OCI-M1 (cell line): Measurements from ENCODE around the gene SSTR5.

Experiments
- DNase-seq: peaks from one replicate; lab custom pipeline; 2025; lab: John Stamatoyannopoulos, UW

SSTR5 gene

DNA sequence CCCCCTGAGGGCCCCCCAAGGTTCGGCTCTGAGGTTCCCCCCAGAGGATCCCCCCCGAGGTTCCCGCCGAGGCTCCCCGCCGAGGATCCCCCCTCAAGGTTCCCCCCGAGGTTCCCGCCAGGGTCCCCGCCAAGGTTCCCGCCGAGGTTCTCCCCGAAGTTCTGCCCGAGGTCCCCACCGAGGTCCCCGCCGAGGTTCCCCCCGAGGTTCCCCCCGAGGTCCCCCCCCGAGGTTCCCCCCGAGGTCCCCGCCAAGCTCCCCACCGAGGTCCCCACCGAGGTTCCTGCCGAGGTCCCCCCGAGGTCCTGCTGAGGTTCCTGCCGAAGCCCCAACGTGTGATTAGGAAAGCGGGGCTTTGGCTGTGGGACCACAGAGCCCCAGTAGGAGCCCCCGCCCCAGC, 32.2 kb upstream of the SSTR5 start:
- DNase-seq, result no peak

DNA sequence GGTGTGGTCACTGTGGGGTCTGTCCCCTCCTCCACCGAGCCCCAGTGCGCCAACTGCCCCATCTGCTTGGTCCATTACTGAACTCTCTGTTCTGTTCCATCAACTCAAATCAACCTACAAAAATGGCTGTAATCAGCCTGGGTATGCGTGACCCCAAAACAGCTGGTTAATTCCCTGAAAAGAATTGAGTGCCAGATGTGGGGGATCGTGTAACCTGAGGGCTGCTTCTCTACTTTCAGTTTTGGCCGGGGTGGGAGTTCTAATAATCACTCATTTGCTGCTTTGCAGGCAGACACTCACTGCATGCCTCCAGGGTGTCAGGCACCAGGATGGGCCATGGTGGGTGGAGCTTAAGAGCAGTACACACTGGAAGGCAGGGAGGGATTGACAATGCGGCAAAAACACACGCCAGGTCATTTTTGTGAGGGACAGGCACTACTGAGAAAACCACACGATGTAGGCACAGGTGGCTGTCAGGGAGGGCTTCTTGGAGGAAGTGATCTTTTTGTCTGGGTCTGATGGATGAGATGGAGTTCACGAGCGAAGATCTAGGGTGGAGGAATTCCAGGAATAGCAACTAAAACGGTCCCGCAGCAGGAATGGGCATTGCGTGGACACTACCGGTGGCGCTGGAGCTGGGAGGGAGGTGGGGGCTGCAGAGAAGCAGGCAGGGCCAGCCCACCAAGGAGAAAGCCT, 30.4 kb upstream of the SSTR5 start:
- DNase-seq, result no peak

DNA sequence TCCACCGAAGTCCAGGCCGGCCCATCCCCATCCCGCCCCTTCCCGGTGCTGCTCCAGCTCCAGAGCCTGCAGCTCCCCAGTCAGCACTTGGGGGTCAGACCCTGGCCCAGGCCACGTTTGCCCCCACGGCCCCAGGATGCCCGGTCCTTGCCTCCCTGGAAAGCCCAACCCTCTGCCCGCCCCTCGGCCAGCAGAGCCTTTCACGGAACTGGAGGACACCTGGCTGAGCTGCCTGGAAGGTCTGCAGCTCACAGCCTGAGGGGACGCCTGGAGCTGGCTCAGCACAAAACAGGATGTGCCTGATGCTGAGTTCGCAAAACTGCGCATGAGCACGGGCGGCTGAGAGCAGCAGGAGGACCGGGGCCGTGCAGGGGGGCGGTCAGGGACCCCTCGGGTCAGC, 29.7 kb upstream of the SSTR5 start:
- DNase-seq, result no peak

DNA sequence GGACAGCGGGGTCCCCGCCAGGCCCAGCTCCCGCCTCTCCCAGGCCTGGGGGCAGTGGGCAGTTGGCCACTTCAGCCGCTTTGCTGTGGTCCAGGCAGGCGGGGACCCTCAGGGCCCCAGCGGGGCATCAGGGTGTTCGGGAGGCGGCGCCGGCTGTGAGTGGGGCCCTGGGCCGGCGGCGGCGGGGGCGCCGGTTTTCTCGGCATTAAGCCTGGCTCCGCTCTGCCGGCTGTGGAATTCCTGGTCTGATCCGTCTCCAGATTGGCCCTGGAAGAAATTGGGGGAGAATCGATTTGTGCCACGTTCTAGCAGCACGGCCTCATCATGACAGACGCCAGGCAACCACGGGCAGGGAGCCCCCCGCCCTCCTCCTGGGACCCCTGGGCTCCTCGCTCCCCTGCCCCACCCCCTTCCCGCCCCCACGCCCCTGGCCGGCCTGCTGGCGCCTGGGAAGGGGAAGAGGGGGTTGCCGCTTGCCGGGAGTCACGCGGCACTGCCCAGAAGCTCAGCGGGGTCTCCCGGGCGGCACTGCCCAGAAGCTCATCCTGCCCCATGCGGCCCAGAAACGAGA, 28.6 kb upstream of the SSTR5 start:
- DNase-seq, result no peak

DNA sequence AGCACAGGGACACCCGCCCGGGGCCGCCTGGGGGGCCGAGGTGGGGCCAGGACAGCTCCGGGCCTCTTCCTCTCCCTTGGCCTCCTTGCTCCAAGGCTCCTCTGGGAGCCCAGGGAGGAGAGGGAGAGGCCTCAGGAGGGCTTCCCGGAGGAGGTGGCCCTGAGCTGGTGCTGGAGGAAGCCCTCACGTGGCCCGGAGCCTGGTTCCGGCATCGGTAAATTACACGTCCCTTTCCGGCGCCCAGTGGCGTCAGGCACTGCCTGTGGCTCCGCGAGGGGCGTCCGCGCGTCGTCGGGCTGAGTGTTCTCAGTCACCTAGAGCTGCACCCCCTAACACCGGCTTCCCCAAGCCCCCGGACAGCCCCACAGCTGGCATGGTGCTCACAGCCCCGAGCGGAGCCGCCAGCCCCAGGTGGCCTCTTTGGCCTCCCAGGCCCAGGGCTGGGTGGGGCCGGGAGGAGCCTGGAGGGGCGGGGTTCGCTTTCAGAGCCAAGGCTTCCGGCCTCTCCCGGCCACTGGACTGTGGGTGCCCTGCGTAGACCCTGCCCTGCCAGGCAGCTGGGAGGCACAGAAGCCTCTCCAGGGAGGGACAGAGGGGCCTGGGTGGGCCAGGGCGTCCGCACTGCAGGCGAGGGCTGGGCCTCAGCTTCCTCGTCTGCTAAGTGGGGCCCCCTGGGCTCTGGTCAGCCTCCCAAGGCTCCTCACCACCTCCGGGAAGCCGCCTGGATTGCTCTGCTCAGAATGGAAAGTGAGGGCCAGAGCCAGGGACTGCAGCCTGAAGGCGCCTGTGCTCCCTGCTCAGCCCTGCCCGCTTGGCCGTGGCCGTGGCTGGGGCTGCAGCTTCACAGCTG, 27.9 kb upstream of the SSTR5 start:
- DNase-seq, result no peak

DNA sequence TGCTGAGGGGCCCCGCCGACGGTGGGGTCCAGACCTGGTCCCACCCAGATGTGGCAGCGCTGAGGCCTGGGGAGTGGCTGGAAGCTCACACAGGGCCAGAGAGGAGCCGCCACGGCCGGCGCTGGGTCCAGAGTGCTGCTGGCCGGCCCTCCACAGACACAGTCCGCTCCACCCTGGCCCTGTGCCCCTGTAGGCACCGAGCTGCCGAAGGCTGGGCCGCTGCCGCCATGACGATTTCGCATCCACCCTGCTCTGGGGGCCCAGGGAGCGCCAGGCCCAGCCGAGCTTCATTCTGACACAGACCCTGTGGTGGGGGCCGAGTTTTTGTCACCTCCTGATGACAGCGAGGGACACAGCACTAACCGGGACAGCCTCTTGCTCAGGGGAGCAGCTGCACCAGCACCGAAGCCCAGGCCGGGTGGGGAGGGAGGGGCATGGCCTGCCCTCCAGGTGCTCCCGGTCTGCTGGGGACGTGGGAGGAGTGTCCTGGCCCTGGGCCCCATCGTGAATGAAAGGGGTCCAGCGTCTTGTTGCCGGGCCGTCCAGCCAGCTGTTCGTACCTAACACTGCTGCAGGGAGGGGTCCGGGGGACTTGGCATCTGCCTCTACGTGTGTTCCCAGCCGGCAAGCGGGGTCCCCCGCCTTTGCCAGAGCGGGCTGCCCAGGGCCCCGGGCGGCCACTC, 27.1 kb upstream of the SSTR5 start:
- no peak for DNase-seq

DNA sequence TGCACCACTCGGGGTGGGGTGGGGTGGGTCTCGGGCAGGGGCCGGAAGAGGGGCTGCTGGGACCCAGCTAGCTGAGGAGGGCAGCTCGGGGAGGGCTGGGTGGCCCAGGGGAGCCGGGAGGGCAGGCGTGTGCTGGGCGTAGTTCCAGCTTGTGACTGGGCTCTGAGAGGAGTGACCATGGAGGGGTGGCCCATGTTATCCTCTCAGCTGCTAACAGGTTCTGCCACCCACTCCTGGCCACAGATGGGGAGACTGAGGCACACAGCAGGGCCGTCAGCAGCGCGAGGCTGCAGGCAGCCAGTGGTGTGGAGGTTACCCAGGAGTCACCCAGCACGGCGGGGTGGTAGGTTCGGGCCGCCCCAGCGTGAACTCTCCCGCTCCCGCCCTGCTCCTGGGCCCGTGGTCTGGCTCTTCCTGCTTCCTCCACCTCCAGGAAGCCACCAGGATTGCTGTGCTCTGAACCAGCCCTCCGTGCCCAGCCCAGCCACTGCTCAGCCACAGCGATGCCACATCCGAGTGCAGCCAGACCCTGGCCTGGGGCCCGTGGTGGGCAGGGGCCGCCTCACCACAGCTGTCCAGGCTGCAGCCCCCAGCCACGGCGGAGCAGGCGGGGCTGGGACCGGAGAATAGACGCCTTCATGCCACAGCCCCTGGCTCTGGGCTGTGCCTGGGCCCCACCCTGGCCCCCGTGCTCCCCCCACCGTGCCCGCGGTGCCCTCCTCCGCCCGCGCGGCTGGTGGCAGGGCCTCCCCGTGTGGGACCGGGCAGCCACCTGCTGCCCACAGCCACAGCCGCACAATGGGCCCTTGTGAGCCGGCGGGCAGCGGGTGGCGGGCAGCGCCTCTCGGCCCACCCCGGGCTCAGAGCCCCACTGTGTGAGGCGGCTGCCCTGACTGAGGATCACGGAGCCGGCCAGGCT, 26.3 kb upstream of the SSTR5 start:
- no peak for DNase-seq

DNA sequence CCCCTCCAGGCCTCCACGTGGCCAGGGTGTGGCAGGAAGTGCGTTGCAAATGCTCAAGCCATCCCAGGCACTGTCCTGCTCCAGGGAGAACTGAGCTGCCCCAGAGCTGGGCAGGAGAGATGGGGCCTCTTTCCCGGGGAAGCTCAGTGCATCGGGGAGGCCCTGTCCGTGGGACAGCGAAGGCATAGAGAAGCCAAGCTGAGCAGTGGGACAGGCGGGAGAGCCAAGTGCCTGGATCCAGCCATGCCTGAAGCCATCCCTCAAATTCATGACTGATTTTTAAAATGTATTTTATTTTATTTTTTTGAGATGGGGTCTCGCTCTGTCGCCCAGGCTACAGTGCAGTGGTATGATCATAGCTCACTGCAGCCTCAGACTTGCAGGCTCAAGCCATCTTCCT, 25.4 kb upstream of the SSTR5 start:
- no peak for DNase-seq

DNA sequence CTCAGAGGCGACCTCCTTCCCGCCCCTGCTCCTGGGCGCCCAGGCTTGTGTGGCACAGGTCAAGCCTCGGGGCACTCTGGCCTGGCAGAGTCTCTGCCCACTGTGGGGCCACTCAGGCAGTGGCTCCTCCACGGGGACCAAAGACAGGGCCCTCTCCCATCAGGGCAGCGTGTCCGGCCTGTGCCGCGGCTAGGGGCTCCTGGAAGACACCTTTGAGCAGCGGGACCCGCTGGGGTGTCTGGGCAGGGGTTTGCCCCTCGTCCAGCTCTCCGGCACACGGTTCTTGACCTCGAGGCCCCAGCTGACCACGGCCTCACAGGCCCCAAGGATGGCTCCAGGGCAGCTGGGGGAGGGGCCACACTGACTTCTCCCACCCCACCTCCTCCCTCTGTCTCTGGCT, 24.7 kb upstream of the SSTR5 start:
- DNase-seq, result no peak

DNA sequence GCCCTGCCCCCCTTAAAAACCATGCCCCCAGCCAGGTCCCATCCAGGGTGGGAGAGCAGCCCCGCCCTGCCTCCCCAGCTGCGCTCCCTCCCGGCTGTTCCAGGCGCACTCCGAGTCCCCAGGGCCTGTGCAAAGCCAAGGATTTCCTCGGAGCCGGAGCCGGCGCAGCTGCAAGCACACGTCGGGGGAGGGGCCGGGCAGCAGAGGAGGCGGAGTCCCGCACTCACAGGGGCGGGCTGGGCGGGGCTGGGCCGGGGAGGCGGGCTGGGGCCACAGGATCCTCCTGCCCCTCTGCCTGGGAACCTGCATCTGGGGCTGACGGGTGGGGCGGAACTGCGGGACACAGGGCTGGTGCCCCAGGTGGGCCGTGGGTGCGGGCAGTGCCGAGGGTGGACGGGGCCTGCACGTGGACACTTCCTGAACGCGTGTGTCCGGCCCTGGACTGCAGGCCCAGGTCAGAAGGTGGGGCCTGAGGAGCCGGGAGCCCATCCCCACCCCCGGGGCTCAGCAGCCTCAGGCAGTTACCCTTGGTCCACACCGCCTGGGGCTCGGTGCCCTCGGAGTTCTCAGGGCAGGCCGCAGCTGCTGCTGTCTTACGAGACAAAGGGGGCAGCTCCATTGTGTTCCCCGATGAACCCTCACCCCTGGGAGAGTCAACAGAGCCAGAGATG, 24.0 kb upstream of the SSTR5 start:
- peak; percentile 13 for DNase-seq

DNA sequence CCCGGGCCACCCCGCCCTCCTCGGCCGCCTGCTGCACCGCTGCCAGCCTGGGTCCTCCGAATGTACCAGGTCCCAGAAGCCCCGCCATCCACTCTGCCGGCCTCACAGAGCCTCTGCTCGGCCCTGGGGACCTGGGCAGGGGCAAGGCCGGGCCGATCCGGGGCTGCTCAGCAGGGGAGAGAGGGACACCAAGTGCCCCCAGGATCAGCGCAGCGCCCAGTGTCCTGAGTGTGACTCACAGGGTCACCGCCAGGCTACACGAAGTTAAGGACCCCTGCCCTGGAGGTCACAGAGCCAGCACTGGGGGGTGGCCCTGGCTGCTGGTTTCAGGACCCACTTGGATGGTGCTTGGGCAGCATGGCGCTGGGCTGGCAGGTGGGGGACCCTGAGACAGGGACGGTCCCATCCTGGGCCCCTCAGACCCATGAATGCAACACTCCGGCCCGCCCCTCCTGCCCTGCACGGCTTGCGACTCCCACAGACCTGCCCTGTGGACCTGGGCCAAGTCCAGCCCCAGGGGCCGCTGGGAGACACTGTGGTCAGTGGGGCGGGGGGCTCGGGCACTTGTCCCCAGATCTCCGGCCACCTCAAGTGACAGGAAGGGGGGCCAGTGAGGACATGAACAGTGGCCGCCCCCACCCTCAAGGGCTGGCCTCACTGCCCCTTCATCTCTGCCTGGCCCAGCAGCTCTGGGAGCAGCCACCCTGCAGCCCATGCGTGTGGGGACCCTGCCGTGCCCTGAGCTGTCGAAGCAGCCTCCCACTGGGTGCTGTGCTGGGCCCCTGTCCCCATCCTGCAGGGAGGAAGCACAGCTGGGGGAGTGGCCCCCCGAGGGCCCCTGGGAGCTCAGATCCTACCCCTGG, 23.2 kb upstream of the SSTR5 start:
- no peak for DNase-seq

DNA sequence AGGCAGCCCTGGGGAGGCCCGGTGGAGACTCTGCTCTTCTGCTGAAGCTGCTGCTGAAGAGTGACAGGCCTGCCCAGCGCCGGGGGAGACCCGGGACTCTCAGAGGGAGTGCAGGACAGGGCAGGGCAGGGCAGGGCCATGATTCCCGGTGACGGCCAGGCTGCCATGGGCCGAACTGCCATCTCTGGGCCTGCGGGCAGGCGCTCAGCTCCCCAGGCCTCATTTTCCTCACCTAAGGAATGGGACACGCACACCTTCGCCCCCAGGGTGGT, 22.6 kb upstream of the SSTR5 start:
- DNase-seq, result no peak

DNA sequence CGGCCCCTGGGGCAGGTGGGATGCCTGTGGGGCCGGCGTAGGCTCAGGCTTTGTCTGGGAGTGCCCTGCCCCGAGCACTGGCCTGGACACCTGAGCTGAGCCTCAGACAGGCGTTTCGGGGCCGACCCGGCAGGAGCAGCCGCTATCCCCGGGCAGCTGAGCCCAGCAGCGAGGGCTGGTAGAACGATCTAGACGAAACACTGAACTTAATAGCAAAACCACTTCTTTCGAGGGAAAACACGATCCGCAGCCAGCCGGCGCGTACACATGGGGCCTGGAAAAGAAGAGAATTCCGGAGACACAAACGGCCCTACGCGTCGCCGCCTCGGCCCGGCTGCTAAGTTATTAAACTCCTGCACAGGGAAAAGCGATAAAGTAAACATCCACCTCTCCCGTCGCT, 22.0 kb upstream of the SSTR5 start:
- DNase-seq, result no peak

DNA sequence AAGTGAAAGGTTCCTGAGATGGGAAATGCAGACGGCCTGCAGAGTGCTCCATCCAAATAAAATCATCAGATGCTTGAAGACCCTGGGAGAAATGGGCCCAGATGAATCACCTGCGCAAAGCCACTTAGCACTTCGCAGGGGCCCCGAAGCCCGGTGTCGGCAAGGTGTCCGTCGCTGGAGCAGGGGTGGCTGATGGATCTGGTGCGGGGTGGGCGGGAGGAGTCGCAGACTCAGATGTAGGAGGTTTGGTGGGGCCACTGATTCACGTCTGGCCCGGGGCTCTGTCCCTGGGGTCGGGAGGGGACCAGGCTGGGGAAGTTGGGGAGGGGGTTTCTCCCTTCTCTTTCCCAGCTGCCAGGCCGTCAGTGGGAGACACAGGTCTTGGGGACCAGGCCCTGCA, 21.6 kb upstream of the SSTR5 start:
- no peak for DNase-seq

DNA sequence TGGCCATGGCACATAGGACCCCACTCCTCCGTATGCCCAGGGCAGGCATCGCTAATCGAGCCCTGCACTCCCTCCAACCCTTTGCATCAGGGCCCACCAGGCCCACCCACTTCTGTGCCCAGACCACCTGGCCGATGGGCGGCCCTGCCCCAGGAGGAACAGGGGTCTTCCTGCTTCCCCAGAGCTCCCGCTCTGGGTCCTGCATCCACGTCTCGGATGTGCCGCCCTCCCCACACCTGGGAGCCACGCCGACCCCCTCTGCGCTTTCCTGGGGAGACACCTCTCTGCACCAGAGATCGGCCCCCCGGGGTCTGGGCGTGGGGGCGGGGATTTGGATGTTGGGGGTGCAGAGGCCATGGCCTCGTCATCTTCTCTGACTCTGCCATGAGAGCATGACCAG, 21.1 kb upstream of the SSTR5 start:
- DNase-seq, result no peak

DNA sequence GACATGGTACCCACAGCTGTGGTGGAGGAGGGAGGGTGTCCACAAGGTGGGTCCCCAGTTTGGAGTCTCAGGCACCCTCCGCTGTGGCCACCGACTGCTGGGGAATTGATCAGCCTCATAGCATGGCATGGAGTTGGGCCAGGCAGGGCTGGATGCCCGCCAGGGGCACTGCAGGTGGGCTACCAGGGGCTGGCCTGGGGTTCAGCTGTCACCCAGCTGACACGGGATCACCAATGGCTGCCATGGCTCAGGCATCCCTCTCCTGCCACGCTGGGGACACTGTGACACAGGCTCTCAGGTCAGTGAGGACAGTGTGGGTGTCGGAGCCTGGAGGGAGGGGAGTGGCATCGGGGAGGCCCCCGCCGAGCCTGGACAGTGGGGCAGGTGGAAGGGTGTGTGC, 19.8 kb upstream of the SSTR5 start:
- DNase-seq, result no peak

DNA sequence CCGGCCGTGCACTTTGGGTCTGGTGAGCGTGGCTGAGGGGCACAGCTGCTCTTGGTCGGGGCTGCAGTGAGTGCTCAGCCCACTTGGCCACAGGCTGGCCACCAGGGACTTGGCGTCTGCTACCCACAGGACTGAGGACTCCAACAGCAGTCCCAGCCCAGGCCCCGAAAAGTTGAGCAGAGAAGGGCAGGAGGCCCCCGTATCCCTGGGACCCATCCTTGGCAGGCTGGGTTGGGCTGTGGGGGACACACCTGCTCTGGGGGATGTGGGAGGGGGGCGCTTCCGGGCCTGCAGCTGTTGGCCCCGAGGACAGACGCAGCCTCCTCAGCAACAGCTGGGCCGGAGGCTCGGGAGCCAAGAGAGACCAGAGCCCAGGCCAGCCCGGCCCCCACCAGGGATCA, 19.4 kb upstream of the SSTR5 start:
- DNase-seq, result no peak

DNA sequence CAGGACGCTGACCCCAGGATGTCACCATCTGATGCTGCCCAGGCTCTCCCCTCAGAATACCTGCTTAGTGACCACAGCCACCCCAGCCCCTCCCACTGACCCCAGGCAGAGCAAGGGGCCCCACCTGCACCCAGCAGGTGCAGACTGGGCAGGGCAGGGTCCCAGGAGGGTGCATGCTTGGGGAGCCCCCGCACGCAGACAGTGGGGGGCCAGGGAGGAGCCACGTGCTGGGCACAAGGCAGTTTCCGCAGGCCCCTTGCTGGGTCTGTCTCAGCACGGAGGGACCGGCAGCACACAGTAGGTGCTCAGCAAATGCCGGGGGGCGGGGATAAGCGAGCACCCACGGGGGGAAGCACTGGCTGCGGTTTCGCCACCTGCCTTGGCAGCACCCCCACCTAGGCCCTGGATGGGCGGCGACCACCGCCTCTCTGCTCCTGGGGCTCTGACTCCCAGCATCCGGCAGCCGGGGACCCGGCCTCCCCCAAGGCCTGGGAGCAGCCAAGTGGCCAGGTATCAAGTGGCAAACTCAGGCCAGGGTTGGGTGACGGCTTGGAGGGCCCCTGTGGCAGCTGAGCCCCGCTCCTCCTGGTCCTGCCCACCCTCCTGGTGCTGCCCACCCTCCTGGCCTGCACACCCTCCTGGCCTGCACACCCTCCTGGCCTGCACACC, 18.7 kb upstream of the SSTR5 start:
- no peak for DNase-seq

DNA sequence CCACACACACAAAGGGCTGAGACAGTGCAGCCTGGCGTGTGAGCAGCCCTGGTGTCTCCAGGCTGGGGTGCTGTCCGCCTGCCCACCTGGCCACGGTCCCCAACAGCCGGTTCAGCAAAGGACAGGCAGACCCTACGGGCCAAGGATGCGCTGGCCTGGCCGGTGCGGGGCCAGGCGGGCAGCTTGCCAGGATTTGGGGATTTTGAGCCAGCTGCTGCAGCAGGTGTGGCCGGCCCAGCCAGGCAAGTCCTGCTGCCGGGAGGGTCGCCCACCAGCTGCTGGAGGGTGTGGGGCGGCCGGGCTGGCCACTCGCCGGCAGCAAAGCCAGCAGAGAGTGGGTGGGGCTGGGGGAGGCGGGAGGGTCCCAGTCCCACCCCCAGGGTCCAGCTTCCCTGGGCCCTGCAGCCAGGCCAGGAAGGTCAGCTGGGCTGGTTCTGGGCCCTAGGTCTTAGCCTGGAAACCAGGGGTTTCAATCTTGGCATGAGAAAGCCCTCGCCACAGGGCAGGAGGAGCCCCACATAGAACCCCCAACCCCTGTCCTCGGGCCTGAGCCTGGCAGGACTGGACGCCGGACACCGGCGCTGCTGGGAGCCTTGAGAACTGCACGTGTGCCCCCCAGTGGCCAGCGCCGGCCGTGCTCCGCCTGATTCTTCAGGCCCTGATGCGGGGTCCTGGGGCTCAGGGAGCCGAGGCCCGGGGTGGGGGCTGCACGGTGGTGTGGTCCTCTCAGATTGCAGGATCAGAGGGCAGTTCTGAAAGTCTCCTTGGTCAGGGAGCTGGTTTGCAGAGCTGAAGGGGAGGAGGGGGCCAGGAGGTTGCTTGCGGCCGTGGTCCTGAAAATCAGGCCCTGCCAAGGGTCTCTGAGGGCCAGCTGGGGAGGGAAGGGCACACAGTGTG, 17.6 kb upstream of the SSTR5 start:
- peak; percentile 45 for DNase-seq
